Measurements from ENCODE around the gene SSBP4. TPM values are rescaled to one million over a fixed set of nuclear protein-coding genes. Genes with fewer than 3 reads are reported as not detected.
A peak's percentile ranks its signal among the peaks of the same experiment; 100 is the strongest.

The SSBP4 gene
- total and polyA plus RNA-seq, 2 donors (not counting 3 experiments of a cell fraction or from before 2014, with no cell fraction given) = 89.6 to 151 TPM

DNA sequence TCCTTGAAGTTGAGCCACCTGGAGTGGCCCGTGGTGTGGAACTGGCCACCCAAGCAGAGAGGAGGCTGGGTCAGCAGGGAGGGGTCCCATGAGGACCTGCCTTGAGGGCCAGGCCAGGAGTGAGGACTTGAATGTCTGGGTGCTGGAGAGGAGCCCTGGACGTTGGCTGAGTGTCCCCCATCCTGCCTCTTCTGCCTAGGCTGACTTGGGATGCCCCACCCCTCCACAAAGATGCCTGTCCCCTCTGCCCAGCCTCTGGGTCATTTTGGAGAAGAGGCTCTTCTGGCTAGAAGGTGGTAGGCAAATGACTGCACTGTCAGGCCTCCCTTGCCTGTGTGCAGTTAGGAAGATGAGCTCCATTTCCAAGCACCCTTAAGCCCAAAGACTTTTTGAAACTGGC is 1.7 kb downstream of the SSBP4 start:
- Histone ChIP-seq H3K9ac (replicated peaks; ENCODE audit: extremely low read depth, insufficient read depth, low read length) (peak overlapping the region; percentile 71), H3K9me3 (replicated peaks; ENCODE audit: control insufficient read depth, insufficient read depth, low read length) (no peaks in the 10 kb centered on the region), H4K20me1 (replicated peaks; ENCODE audit: control insufficient read depth, extremely low read depth, insufficient read depth, low read length) (no peaks in the 10 kb centered on the region), H3K4me2 (ENCODE audit: insufficient read depth, low read length) (peak overlapping the region; percentile 57), H2AFZ (ENCODE audit: low read depth, low read length) (no peak overlapping the region), H3K4me1 (ENCODE audit: control insufficient read depth, extremely low read depth, insufficient read depth, low read length) (peaks cover 30% of the 10 kb centered on the region), H3K9me1 (replicated peaks; ENCODE audit: control insufficient read depth, extremely low read depth, insufficient read depth, low read length) (no peaks in the 10 kb centered on the region), H3K36me3 (ENCODE audit: control insufficient read depth in 2 of 2, extremely low read depth in 1 of 2, insufficient read depth in 2 of 2, low read length in 2 of 2) (no peaks in the 10 kb centered on the region), H3K4me3 (replicated peaks in 1 of 3; ENCODE audit: insufficient read depth in 1 of 3, low read depth in 1 of 3, low read length in 3 of 3) (peak overlapping the region in 1 of 3 experiments; percentile 73), H3K27me3 (ENCODE audit: control insufficient read depth in 2 of 2, insufficient read depth in 2 of 2, low read length in 2 of 2) (no peaks in the 10 kb centered on the region), H3K79me2 (ENCODE audit: control insufficient read depth, insufficient read depth, low read length) (peaks cover 63% of the 10 kb centered on the region), H3K27ac (ENCODE audit: insufficient read depth, low read depth, low read length) (no peak overlapping the region)
- BruUV-seq (replicated peaks) = TSS peak; percentile 11
- CTCF ChIA-PET = interaction anchor here (1.5 kb wide), 3 partner anchors 16 to 141 kb away, joined by 3 to 4 read pairs (median 3); no protein-coding TSS in a partner anchor
- FAIRE-seq (no peak), DNase-seq (ENCODE audit: low read depth, low spot score) (no peak)
- intact Hi-C loops (cut with micrococcal nuclease) = no loop called here
- TF ChIP-seq GATA2 (IDR thresholded peaks at IDR 0.05; ENCODE audit: insufficient read depth, insufficient read length, low read depth, low read length) (no peak), EZH2 (IDR thresholded peaks at IDR 0.05; ENCODE audit: borderline replicate concordance, low read depth, low read length, severe bottlenecking) (no peak), POLR2AphosphoS5 (IDR thresholded peaks at IDR 0.05; ENCODE audit: insufficient read depth, low read depth, low read length) (no peak), MYC (IDR thresholded peaks at IDR 0.05; ENCODE audit: low read depth, low read length) (no peak), POLR2A (IDR thresholded peaks at IDR 0.05; ENCODE audit: low read depth, low read length) (no peak), FOS (IDR thresholded peaks at IDR 0.05; ENCODE audit: borderline replicate concordance, insufficient read depth, low read length) (no peak), JUN (IDR thresholded peaks at IDR 0.05; ENCODE audit: borderline replicate concordance, insufficient read depth, insufficient read length, low read depth) (no peak)
- TF ChIP-seq, protein P1, sequence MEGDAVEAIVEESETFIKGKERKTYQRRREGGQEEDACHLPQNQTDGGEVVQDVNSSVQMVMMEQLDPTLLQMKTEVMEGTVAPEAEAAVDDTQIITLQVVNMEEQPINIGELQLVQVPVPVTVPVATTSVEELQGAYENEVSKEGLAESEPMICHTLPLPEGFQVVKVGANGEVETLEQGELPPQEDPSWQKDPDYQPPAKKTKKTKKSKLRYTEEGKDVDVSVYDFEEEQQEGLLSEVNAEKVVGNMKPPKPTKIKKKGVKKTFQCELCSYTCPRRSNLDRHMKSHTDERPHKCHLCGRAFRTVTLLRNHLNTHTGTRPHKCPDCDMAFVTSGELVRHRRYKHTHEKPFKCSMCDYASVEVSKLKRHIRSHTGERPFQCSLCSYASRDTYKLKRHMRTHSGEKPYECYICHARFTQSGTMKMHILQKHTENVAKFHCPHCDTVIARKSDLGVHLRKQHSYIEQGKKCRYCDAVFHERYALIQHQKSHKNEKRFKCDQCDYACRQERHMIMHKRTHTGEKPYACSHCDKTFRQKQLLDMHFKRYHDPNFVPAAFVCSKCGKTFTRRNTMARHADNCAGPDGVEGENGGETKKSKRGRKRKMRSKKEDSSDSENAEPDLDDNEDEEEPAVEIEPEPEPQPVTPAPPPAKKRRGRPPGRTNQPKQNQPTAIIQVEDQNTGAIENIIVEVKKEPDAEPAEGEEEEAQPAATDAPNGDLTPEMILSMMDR (IDR thresholded peaks at IDR 0.05; ENCODE audit: extremely low read depth in 1 of 2, insufficient read depth in 1 of 2, low read depth in 1 of 2, low read length in 2 of 2) = no peak
- TF ChIP-seq, protein P2, sequence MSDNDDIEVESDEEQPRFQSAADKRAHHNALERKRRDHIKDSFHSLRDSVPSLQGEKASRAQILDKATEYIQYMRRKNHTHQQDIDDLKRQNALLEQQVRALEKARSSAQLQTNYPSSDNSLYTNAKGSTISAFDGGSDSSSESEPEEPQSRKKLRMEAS (IDR thresholded peaks at IDR 0.05; ENCODE audit: insufficient read depth, insufficient read length) = no peak
- dilution Hi-C loops (cut with MboI; ENCODE audit: extremely low pct_ligation_motif_present, low sequenced_read_pairs) = no loop called here
- POLR2A ChIA-PET = no interaction called here
